ENCODE data around the gene ATG5.

- TF ChIP-seq POLR2AphosphoS5 (IDR thresholded peaks at IDR 0.05; ENCODE audit: low read depth, low read length) (no peak), REST (IDR thresholded peaks at IDR 0.05; ENCODE audit: insufficient read depth in 1 of 2, low read depth in 2 of 2, low read length in 2 of 2) (no peak)
Observed at GRCh38 chr6:106293116-106293515, 32.4 kb downstream of the ATG5 start.
